T-cell (primary cell): ENCODE measurements around the gene EML5. TPM values are rescaled to one million over a fixed set of nuclear protein-coding genes. Genes with fewer than 3 reads are reported as not detected.

ENCODE experiments used
- ATAC-seq, 4 experiments: fragments of 200-7000 bp in 3 of 4; fragments of 150-1000 bp in 1 of 4; cut with Tn5 transposase; replicated peaks in 1 of 4; 1 replicate in 3 of 4; 2 replicates in 1 of 4; pipeline ENCODE4 v1.10.0; 2021; ENCODE audit warnings: moderate library complexity in 3 of 4, mild to moderate bottlenecking in 2 of 4, moderate number of reproducible peaks in 1 of 4
- CTCF ChIA-PET, 2 donors: fragments of 300-600 bp; sonication (Branson Sonifier 250); formaldehyde crosslinking; loops; one replicate each; lab custom pipeline; 2022; ENCODE audit warnings: antibody characterized with exemption in 2 of 2; lab: Charles Lee
- POLR2A ChIA-PET, 2 donors: fragments of 300-600 bp; sonication (Branson Sonifier 250); formaldehyde crosslinking; loops; one replicate each; lab custom pipeline; 2022; ENCODE audit warnings: antibody characterized with exemption in 2 of 2; lab: Charles Lee
- DNase-seq, 35 experiments: peaks; one replicate each; pipeline versions ENCODE4 v3.0.0 to v3.0.0-alpha.2; 2013 to 2023
- H3K27ac ChIP-seq: one replicate; pipeline ENCODE4 v1.5.1; 2013; ENCODE audit warnings: low read length
- H3K27me3 ChIP-seq, 2 experiments: replicated peaks in 1 of 2; 1 replicate in 1 of 2; 2 replicates in 1 of 2; pipeline versions ENCODE4 v1.6.1 to v1.7.0; 2013; ENCODE audit warnings: low read length in 1 of 2, mixed read lengths in 1 of 2; ENCODE audit not compliant: control insufficient read depth in 2 of 2, insufficient read depth in 2 of 2; ENCODE audit errors: extremely low read depth in 1 of 2
- H3K36me3 ChIP-seq, 2 donors: 1 replicate in 1 of 2; 2 replicates in 1 of 2; pipeline versions ENCODE4 v1.6.1 to v1.7.0; 2013; ENCODE audit warnings: low read length in 1 of 2; ENCODE audit not compliant: control insufficient read depth in 2 of 2, insufficient read depth in 1 of 2; ENCODE audit errors: extremely low read depth in 1 of 2
- H3K4me1 ChIP-seq, 2 experiments: 1 replicate in 1 of 2; 2 replicates in 1 of 2; pipeline versions ENCODE4 v1.6.1 to v1.7.0; 2013; ENCODE audit warnings: low read length in 2 of 2, mixed read lengths in 1 of 2; ENCODE audit not compliant: insufficient read depth in 2 of 2, control insufficient read depth in 1 of 2; ENCODE audit errors: extremely low read depth in 1 of 2
- H3K4me3 ChIP-seq, 2 donors: 1 replicate in 1 of 2; 2 replicates in 1 of 2; pipeline versions ENCODE4 v1.5.1 to v1.7.0; 2013; ENCODE audit warnings: mild to moderate bottlenecking in 2 of 2, low read length in 1 of 2, moderate library complexity in 1 of 2; ENCODE audit not compliant: control insufficient read depth in 1 of 2; ENCODE audit errors: extremely low read depth in 1 of 2
- H3K9me3 ChIP-seq: 2 replicates; pipeline ENCODE4 v1.7.0; 2013
- H3K27ac Mint-ChIP-seq, 2 donors: one replicate each; pipeline ENCODE4 v1.8.0; 2020 to 2021; ENCODE audit warnings: mild to moderate bottlenecking in 2 of 2, mixed read lengths in 2 of 2
- H3K27me3 Mint-ChIP-seq, 2 donors: one replicate each; pipeline ENCODE4 v1.8.0; 2021 to 2022; ENCODE audit warnings: mixed read lengths in 2 of 2
- H3K36me3 Mint-ChIP-seq: one replicate; pipeline ENCODE4 v1.8.0; 2021; ENCODE audit warnings: mixed read lengths
- H3K4me1 Mint-ChIP-seq, 3 donors: one replicate each; pipeline ENCODE4 v1.8.0; 2020 to 2022; ENCODE audit warnings: mixed read lengths in 3 of 3, mild to moderate bottlenecking in 1 of 3
- H3K4me3 Mint-ChIP-seq, 3 donors: one replicate each; pipeline ENCODE4 v1.8.0; 2020 to 2022; ENCODE audit warnings: mild to moderate bottlenecking in 3 of 3, mixed read lengths in 3 of 3, moderate library complexity in 3 of 3
- H3K9me3 Mint-ChIP-seq, 3 donors: one replicate each; pipeline ENCODE4 v1.8.0; 2020 to 2022; ENCODE audit warnings: mixed read lengths in 3 of 3
- WGBS: methylation state at CpG from one replicate; pipeline ENCODE4 v1.1.5; 2013; ENCODE audit warnings: missing lambda C conversion rate; ENCODE audit not compliant: insufficient coverage; 5-methylcytosine and 5-hydroxymethylcytosine counted together
- total RNA-seq, 35 experiments: library from RNA in 6 of 35; stranded (reverse) in 6 of 35; fragments of 120-200 nt in 1 of 35; gene quantifications; one replicate each; pipeline versions ENCODE4 v1.2.1 to v1.2.4 and lab custom pipeline; 2013 to 2026

EML5 gene
- total RNA-seq, 5 donors from 2014 or later (not counting 1 experiment from before 2014, with no cell fraction given) = 4.0 to 5.5 (median 4.9) TPM

GRCh38 chr14:88683119-88683518 is 109.6 kb downstream of the EML5 start:
- H3K4me1 ChIP-seq = no peaks in the 10 kb centered on the region
- no peaks in the 10 kb centered on the region for H3K9me3 ChIP-seq
- no peaks in the 10 kb centered on the region for H3K27me3 Mint-ChIP-seq
- ChIA-PET POLR2A (no interaction called here), CTCF (no interaction called here)
- no peaks in the 10 kb centered on the region for H3K9me3 Mint-ChIP-seq
- H3K4me3 ChIP-seq = no peak overlapping the region
- peaks cover 0 to 3% of the 10 kb centered on the region in 2 donors for H3K36me3 ChIP-seq
- no CpG with 5 or more reads among the region's 2 CpGs for WGBS
- DNase-seq (no peak), ATAC-seq (no peak)
- no peaks in the 10 kb centered on the region for H3K27me3 ChIP-seq
- peaks cover 27% of the 10 kb centered on the region for H3K36me3 Mint-ChIP-seq
- H3K4me1 Mint-ChIP-seq = no peaks in the 10 kb centered on the region
- H3K27ac ChIP-seq = no peak overlapping the region
- H3K27ac Mint-ChIP-seq = no peak overlapping the region
- H3K4me3 Mint-ChIP-seq = no peak overlapping the region

- ATAC-seq = no peak
- H3K27ac Mint-ChIP-seq = no peak overlapping the region
- Histone ChIP-seq H3K4me3 (no peak overlapping the region), H3K9me3 (no peaks in the 10 kb centered on the region), H3K27me3 (no peaks in the 10 kb centered on the region), H3K36me3 (no peaks in the 10 kb centered on the region), H3K27ac (no peak overlapping the region), H3K4me1 (no peaks in the 10 kb centered on the region)
- no peaks in the 10 kb centered on the region for H3K27me3 Mint-ChIP-seq
- CTCF ChIA-PET = interaction anchor here in 1 of 2 donors (0.8 kb wide), 1 partner anchor 19 kb away, joined by 3 read pairs; no protein-coding TSS in a partner anchor
- peaks cover 29% of the 10 kb centered on the region for H3K36me3 Mint-ChIP-seq
- H3K4me3 Mint-ChIP-seq = no peak overlapping the region
- POLR2A ChIA-PET = no interaction called here
- H3K9me3 Mint-ChIP-seq = no peaks in the 10 kb centered on the region
- no peak for DNase-seq
- WGBS = no CpG with 5 or more reads among the region's 5 CpGs
- H3K4me1 Mint-ChIP-seq = no peaks in the 10 kb centered on the region
Observed at GRCh38 chr14:88682495-88683114, 110.1 kb downstream of the EML5 start.

GRCh38 chr14:88681755-88682494 is 110.8 kb downstream of the EML5 start:
- H3K36me3 ChIP-seq = no peaks in the 10 kb centered on the region
- H3K27ac Mint-ChIP-seq = no peak overlapping the region
- peaks cover 28% of the 10 kb centered on the region for H3K36me3 Mint-ChIP-seq
- no peaks in the 10 kb centered on the region for H3K9me3 ChIP-seq
- no peaks in the 10 kb centered on the region for H3K27me3 Mint-ChIP-seq
- no peak for DNase-seq
- ChIA-PET POLR2A (no interaction called here), CTCF (interaction anchor here (0.6 to 1.3 kb wide), 5 partner anchors 13 to 462 kb away, joined by 3 to 6 read pairs (median 3); no protein-coding TSS in a partner anchor)
- H3K4me1 ChIP-seq = no peaks in the 10 kb centered on the region
- no peak for ATAC-seq
- H3K4me3 Mint-ChIP-seq = no peak overlapping the region
- no peaks in the 10 kb centered on the region for H3K27me3 ChIP-seq
- H3K4me3 ChIP-seq = no peak overlapping the region
- H3K9me3 Mint-ChIP-seq = no peaks in the 10 kb centered on the region
- H3K4me1 Mint-ChIP-seq = no peaks in the 10 kb centered on the region
- no CpG with 5 or more reads among the region's 5 CpGs for WGBS
- H3K27ac ChIP-seq = no peak overlapping the region

- CTCF ChIA-PET = interaction anchor here (0.7 to 0.9 kb wide), 3 partner anchors 8 to 1244 kb away, joined by 3 read pairs; no protein-coding TSS in a partner anchor
- 90% methylated on average over 3 of the region's 4 CpGs for WGBS
- peaks cover 0 to 6% (median 3%) of the 10 kb centered on the region in 3 donors for H3K4me1 Mint-ChIP-seq
Observed at GRCh38 chr14:88669346-88669745, 123.4 kb downstream of the EML5 start.

GRCh38 chr14:88668448-88669116 is 124.2 kb downstream of the EML5 start:
- no peak for ATAC-seq
- H3K4me3 ChIP-seq = no peak overlapping the region
- Mint-ChIP-seq H3K4me3 (no peak overlapping the region), H3K27me3 (peaks cover 0 to 1% of the 10 kb centered on the region in 2 donors), H3K9me3 (peaks cover 5 to 13% (median 9%) of the 10 kb centered on the region in 3 donors), H3K4me1 (peaks cover 0 to 6% (median 3%) of the 10 kb centered on the region in 3 donors), H3K27ac (peak overlapping the region in 1 of 2 donors; percentile 41), H3K36me3 (peaks cover 22% of the 10 kb centered on the region)
- ChIA-PET CTCF (interaction anchor here (1.0 to 2.0 kb wide), 3 partner anchors 9 to 199 kb away, joined by 3 to 8 read pairs (median 6); no protein-coding TSS in a partner anchor), POLR2A (no interaction called here)
- 81% methylated on average over 3 of the region's 3 CpGs for WGBS
- no peak for DNase-seq
- peaks cover 0 to 2% of the 10 kb centered on the region in 2 donors for H3K36me3 ChIP-seq
- H3K27me3 ChIP-seq = no peaks in the 10 kb centered on the region
- no peak overlapping the region for H3K27ac ChIP-seq
- H3K9me3 ChIP-seq = no peaks in the 10 kb centered on the region
- peaks cover 0 to 3% of the 10 kb centered on the region in 2 experiments for H3K4me1 ChIP-seq

More at GRCh38 chr14:88669346-88669745, 123.4 kb downstream of the EML5 start:
- DNase-seq (no peak), ATAC-seq (no peak)
- no peak overlapping the region for H3K27ac ChIP-seq
- no peak overlapping the region for H3K4me3 ChIP-seq
- POLR2A ChIA-PET = no interaction called here
- peaks cover 5 to 13% (median 9%) of the 10 kb centered on the region in 3 donors for H3K9me3 Mint-ChIP-seq
- H3K36me3 ChIP-seq = peaks cover 0 to 2% of the 10 kb centered on the region in 2 donors
- H3K27me3 Mint-ChIP-seq = peaks cover 0 to 1% of the 10 kb centered on the region in 2 donors
- H3K27ac Mint-ChIP-seq = no peak overlapping the region
- H3K4me1 ChIP-seq = peaks cover 0 to 3% of the 10 kb centered on the region in 2 experiments
- H3K4me3 Mint-ChIP-seq = no peak overlapping the region
- H3K9me3 ChIP-seq = no peaks in the 10 kb centered on the region
- peaks cover 28% of the 10 kb centered on the region for H3K36me3 Mint-ChIP-seq
- H3K27me3 ChIP-seq = no peaks in the 10 kb centered on the region
